SK-MEL-5 (cell line): ENCODE measurements around the gene SREK1IP1. TPM values are rescaled to one million over a fixed set of nuclear protein-coding genes. Genes with fewer than 3 reads are reported as not detected.
A peak's percentile ranks its signal among the peaks of the same experiment; 100 is the strongest.
"Not testable (repeated sequence)": the region's sequence is repeated elsewhere in the genome, so short reads cannot be mapped to it uniquely, and the experiment has no call there.

Experiments used
- DNase-seq: peaks from one replicate; pipeline ENCODE4 v3.0.0-alpha.2; 2016; ENCODE audit warnings: low read depth, low spot score
- in situ Hi-C: cut with HindIII; loops from 2 replicates; pipeline ENCODE4 v1.10.0; 2016; ENCODE audit warnings: low sequenced_read_pairs, high pct_unique_total_duplicates, low pct_unique_long_range_greater_than_20kb
- total RNA-seq: library from RNA; depleted of rRNA; stranded (reverse); fragments of >200 nt; shearing (Covaris generic); gene quantifications from 2 replicates; pipeline ENCODE4 v1.2.3, GENCODE V29; 2014; rRNA removed

The SREK1IP1 gene
- total RNA-seq, 1 experiment from 2014 or later = 6.3 TPM

DNA sequence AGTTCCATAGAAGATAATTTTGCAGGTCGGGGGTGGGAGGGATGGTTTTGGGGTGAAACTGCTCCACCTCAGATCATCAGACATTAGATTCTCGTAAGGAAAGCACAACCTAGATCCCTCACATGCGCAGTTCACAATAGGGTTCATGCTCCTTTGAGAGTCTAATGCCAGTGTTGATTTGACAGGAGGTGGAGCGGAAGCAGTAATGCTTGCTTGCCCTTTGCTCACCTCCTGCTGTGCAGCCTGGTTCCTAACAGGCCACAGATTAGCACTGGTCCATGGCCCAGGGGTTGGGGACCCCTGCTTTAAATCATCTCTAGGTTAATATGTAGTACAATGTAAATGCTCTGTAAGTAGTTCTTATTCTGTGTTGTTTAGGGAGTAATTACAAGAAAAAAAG lies 67.7 kb downstream of the SREK1IP1 start:
- in situ Hi-C loops = no loop called here
- no peak for DNase-seq

DNA sequence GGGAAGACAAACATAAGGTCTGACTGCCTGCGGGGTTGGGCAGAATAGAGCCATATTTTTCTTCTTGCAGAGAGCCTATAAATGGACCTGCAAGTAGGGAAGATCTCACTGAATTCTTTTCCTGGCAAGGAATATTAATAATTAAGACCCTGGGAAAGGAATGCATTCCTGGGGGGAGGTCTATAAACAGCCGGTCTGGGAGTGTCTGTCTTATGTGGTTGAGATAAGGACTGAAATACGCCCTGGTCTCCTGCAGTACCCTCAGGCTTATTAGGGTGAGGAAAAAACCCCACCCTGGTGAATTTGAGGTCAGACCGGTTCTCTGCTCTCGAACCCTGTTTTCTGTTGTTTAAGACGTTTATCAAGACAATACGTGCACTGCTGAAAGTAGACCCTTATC lies 72.1 kb downstream of the SREK1IP1 start:
- in situ Hi-C loops, DNase-seq: not testable (repeated sequence)

DNA sequence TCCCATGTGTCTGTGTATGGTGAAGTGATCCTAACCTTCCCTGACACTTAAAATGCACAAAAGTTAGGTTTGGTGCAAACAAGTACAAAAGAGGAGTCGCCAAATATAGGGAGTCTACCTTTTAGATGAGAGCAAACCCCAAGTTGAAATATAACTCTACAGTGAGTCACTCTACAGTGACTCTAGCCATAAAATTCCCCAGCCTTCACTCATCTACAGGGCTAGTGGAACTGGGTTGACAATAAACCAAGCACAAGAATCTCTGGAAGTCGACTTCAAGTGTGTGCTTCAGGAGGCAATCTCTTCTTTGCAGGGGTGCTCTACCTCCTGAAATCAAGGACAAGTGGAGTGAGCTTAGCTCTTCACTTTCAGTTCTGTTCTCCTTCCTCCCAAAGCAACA lies 74.9 kb downstream of the SREK1IP1 start:
- in situ Hi-C loops = no loop called here

DNA sequence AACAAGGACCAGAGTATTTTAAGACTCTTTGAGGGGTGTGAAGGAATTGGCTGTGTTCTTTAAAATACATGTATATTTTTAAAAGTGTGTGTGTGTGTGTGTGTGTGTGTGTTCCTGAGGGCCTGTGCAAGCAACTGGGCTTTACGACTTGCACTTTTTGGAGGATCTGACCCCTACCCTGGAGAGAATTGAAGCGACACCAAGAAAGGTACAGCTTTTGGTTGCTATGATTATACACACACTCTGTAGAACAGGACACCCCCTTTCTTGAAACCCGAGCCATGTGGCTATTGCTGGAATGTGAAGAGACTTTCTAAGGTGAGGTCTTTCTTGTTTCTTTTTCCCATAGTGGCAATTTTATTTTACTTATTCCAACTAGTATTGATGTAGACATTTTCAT lies 77.2 kb downstream of the SREK1IP1 start:
- in situ Hi-C loops = no loop called here
- no peak for DNase-seq

More for the DNA sequence above, 74.9 kb downstream of the SREK1IP1 start:
- DNase-seq = no peak

DNA sequence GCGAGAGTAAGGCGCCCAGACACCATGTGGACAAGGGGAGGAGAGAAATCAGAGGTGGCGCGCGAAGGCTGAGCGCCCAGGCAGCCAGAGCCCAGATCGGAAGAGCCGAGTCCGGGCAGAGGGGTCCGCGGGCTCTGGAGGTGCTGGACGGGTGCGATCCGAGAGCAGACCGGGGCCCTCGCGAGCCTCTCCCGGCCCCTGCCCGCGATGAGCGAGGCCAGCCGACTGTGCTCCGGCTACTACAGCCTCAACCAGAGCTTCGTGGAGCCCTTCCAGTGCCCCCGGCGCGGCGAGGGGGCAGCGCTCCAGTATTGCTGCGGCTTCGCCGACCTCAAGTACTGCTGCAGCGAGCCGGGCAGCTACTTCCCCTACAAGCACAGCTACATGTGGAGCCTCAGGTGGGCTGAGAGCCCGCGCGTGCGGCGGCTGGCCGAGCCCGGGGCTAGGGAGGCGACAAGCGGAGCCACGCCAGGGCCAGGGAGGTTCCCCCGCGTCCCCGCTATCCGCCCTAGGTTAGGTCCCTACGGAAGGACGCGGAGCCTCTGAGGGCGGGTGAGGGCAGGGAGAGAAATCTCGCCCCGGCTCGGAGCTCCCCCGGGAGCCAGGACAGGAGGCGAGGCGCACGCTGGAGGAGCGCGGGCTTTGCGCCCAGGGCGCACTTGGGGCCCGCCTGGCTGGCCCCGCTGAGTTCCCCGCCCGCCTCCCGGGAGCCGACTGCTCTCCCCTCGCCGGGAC lies 77.9 kb downstream of the SREK1IP1 start, which contains the start of gene SHISAL2B:
SHISAL2B (plus strand) TSS at position 87 of the 735 bp plus-strand sequence; CDS start at position 208, 121 bp downstream.
- in situ Hi-C loops = no loop called here

DNA sequence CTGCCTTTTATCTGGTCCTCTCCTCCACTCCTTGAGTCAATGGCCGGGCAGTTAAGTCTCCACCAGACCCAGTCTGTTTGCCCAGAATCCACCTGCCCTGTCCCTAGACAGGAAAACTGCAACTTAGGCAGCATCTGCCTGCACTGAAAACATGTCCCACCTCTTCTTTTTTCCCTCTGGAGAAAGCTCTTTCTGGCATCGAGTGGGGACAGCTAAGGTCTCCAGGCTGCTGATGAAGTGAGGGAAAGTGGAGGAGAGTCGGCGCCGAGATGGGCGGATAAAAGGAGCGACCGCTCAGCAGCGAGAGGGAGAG lies 78.4 kb downstream of the SREK1IP1 start:
- in situ Hi-C loops = no loop called here
- no peak for DNase-seq

More for the DNA sequence above, 77.9 kb downstream of the SREK1IP1 start, which contains the start of gene SHISAL2B:
- DNase-seq = no peak

DNA sequence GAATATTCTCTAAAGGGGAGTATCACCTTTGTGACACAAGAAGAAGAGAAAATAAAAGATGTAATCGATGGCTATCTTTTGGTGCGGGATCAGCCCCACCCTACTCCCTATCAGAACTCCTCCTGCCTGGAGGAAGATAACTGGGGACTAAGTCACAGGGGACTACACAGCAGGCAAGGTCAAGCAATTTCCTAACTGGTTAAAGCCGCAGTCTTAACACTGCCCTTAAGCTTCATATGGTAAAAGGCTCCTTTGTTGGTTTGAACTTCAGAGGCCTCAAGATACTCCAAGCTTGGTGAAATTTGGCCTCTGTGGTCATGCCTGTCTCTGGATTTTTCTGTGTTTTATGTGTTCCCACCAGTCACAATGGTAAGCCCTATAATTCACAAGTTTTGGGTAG lies 79.5 kb downstream of the SREK1IP1 start:
- in situ Hi-C loops = no loop called here

DNA sequence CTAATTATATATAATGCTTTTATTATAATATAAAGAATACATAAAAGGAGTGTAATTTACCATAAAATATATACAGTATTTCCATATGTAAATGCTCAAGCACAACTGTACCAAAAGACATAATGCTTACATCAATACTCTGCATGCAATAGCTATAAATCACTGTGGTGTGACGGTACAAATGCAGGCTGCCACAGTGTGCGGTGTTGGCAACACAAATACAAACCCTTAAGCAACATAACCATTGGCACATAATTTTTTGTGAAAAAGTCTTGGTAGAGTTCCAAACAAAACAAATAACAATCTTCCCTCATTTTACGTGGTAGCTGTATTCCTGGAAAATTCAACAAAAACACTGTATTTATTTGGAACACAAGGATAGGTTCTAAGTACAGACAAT lies 80.1 kb downstream of the SREK1IP1 start:
- no peak for DNase-seq
- in situ Hi-C loops = no loop called here

More for the DNA sequence above, 79.5 kb downstream of the SREK1IP1 start:
- DNase-seq = peak; percentile 57

DNA sequence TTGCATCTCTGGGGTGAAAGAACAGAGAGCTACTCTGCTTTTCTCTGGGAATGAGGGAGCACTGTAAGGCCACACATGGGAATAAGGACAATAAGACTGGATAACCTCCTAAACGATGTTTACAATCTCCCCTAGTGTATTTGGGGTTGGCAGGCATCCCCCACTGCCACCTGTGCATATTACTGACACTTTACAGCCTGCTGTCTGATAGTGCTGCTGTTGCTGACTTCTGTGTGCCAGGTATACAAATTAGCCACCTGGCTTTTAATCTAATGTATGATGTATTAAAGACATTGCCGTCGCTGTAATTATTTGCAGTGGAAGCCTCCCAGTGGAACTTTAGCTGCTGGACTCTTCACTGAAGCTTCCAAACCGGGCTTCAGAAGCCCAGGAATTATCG lies 82.6 kb downstream of the SREK1IP1 start:
- in situ Hi-C loops = no loop called here
- no peak for DNase-seq

DNA sequence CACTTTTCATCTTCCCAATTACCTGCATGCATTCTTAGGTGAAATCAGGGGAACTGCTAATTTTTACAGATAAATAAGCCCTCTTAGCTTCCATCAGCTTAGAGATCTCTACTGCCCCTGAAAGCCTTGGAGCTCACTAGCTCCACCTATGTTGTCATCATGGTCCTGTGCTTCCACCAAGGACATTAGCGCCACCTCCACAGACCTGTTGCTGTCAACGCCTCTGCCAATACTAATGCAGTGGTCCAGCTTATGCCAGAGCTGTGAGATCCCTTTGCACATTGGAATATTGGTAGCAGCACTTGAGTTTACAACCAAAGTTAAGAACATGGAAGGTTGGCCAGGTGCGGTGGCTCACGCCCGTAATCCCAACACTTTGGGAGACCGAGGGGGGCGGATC lies 85.9 kb downstream of the SREK1IP1 start:
- DNase-seq = peak; percentile 8
- in situ Hi-C loops = no loop called here

DNA sequence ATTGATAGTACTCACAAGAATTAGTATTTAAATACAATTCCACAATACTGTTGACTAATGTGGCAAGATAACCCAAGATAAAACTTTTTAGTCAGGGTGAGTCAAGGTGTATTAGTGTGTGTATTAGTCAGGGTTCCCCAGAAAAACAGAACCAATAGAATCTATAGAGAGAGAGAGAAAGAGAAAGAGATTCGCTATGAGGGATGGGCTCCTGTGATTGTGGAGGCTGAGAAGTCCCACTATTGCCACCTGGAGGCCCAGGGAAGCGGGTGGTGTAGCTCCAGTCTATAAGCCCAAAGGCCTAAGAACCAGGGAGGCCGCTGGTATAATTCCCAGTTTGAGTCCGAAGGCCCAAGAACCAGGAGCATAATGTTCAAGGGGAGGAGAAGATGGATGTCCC lies 88.2 kb downstream of the SREK1IP1 start:
- DNase-seq = peak; percentile 41
- in situ Hi-C loops = no loop called here

DNA sequence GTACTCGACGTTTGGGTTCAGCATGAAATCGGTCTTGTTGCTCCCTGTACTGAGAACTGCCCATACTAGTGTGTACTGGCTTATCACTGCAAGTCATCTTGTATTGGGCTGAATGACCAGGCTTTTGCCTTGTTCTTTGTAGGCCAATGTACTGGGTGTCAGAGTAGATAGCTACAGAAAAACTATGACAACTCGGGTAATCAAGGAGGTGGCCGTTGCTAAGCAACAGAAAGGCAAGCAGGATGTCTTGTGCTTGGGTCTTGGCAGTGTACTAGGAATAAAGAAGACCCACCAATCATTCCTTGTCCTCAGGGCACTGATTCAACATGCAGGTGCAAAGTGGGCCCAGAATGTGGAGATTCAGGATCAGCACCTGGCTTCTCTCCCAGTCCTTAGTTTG lies 90.1 kb downstream of the SREK1IP1 start:
- in situ Hi-C loops = no loop called here
- DNase-seq = no peak

DNA sequence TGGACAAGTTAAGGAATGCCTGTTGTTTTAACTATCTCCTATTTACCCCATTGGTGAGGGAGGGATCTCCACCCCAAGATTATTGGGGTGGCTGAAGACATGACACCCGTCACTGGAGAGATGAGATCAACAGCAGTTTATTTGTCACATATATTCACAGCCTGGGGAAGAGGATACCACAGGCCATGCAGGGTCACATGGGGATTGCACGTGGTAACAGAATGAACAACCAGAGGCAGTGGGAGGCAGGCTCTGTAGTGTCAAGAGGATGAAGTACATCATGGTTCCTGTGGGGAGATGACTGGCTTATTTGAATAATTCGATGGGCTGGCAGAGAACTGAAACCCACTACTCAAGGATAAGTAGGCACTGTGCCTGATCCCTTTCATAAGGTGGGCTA lies 96.8 kb downstream of the SREK1IP1 start:
- DNase-seq = no peak
- in situ Hi-C loops = no loop called here

DNA sequence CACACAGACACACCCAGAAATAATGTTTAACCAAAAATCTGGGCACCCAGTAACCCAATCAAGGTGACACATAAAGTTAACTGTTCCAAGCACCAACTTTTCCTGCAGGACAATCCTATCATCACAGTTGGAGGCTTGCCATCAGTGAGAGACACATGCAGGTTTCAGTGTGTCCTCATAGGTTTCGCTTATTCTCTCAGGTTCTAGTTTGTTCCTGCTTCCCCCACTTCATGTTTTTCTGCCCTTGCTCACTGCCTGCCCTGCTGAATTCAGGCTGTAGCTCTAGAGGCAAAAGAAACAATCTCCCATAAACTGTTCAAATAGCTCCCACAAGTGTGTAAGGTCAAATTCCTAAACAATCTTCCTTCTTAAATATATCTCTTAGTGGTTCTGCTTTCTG lies 98.2 kb downstream of the SREK1IP1 start:
- in situ Hi-C loops = no loop called here
- no peak for DNase-seq

Other genes with a start within 250 kb of the SREK1IP1 start
- not detected in 2 replicates for gene SHISAL2B, start 78.2 kb downstream of the SREK1IP1 start, total RNA-seq
- 11.1 and 13.3 TPM in 2 replicates for gene CWC27, start 239 bp upstream of the SREK1IP1 start, total RNA-seq